NCI-H2107 (cell line): ENCODE data around the gene CD28.
"Not testable (repeated sequence)": the region's sequence is repeated elsewhere in the genome, so short reads cannot be mapped to it uniquely, and the experiment has no call there.

Experiments used
- DNase-seq: peaks from one replicate; lab custom pipeline; 2025; lab: John Stamatoyannopoulos, UW

CD28 gene

GRCh38 chr2:203748331-203749126, 42.1 kb downstream of the CD28 start:
- no peak for DNase-seq

GRCh38 chr2:203750346-203751068, 44.1 kb downstream of the CD28 start:
- DNase-seq, result no peak

- no peak for DNase-seq
Measured at GRCh38 chr2:203751685-203752271, 45.3 kb downstream of the CD28 start.

- no peak for DNase-seq
Measured at GRCh38 chr2:203756161-203756560, 49.7 kb downstream of the CD28 start.

- DNase-seq, result no peak
Measured at GRCh38 chr2:203758841-203759689, 52.6 kb downstream of the CD28 start.

GRCh38 chr2:203759690-203760365, 53.4 kb downstream of the CD28 start:
- DNase-seq, result no peak

GRCh38 chr2:203761121-203761520, 54.7 kb downstream of the CD28 start:
- DNase-seq, result no peak

- no peak for DNase-seq
Measured at GRCh38 chr2:203763241-203763937, 57.0 kb downstream of the CD28 start.

GRCh38 chr2:203763938-203764664, 57.7 kb downstream of the CD28 start:
- no peak for DNase-seq

GRCh38 chr2:203772456-203773165, 66.2 kb downstream of the CD28 start:
- DNase-seq, result no peak

- DNase-seq, result no peak
Measured at GRCh38 chr2:203774760-203775159, 68.3 kb downstream of the CD28 start.

- no peak for DNase-seq
Measured at GRCh38 chr2:203775684-203776083, 69.2 kb downstream of the CD28 start.

- no peak for DNase-seq
Measured at GRCh38 chr2:203777030-203777429, 70.6 kb downstream of the CD28 start.

- DNase-seq, result not testable (repeated sequence)
Measured at GRCh38 chr2:203779477-203780073, 73.1 kb downstream of the CD28 start.

- DNase-seq, result no peak
Measured at GRCh38 chr2:203780231-203780630, 73.8 kb downstream of the CD28 start.

- no peak for DNase-seq
Measured at GRCh38 chr2:203781151-203781550, 74.7 kb downstream of the CD28 start.

GRCh38 chr2:203782262-203782976, 76.0 kb downstream of the CD28 start:
- no peak for DNase-seq

GRCh38 chr2:203783496-203784203, 77.2 kb downstream of the CD28 start:
- no peak for DNase-seq
